ENCODE data around the gene CCR5. TPM values are rescaled to one million over a fixed set of nuclear protein-coding genes. Genes with fewer than 3 reads are reported as not detected.
"Not testable (repeated sequence)": the region's sequence is repeated elsewhere in the genome, so short reads cannot be mapped to it uniquely, and the experiment has no call there.

The CCR5 gene
- under 1 TPM; 0.16 to 0.68 (median 0.45) TPM for polyA plus RNA-seq (ENCODE audit: insufficient read length in 4 of 4)

- no peak for DNase-seq (ENCODE audit: low read depth in 4 of 4, low spot score in 3 of 4)
Observed at GRCh38 chr3:46370839-46371518, at the start of gene CCR5. Gene CCR5 (plus strand): TSS chr3:46370946. CDS start chr3:46372903, 1,957 bp downstream.

- no peak for DNase-seq (ENCODE audit: low read depth in 4 of 4, low spot score in 3 of 4)
Observed at GRCh38 chr3:46321461-46322104, 49.2 kb upstream of the CCR5 start.

- DNase-seq (ENCODE audit: low read depth in 4 of 4, low spot score in 3 of 4) = no peak
Observed at GRCh38 chr3:46324036-46324435, 46.7 kb upstream of the CCR5 start.

DNA sequence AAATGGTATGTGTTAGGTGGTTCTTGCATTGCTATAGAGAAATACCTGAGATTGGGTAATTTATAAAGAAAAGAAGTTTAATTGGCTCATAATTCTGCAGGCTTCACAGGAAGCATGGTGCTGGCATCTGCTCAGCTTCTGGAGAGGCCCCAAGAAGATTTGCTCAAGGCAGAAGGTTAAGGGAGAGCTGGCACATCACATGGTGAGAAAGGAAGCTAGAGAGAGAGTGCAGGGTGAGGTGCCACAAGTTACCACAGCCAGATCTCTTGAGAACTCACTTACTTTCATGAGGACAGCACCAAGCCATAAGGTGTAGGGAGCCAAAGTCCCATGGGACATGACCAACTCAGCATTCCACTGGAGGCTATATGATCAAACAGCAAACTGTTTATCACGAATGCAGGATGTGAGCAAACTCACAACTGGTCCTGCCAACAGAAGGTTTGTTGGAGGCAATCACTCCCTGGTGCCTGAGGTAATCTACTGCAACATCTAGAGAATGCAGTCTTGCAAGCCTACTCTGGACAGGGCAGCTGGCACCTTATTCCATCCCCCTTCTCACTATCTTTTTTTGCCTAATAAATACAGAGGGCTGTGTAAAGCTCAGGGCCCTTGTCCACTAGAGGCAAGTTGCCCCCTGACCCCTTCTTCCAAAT lies 45.0 kb upstream of the CCR5 start:
- DNase-seq (ENCODE audit: low read depth in 4 of 4, low spot score in 3 of 4) = no peak

- DNase-seq (ENCODE audit: low read depth in 4 of 4, low spot score in 3 of 4) = not testable (repeated sequence)
Observed at GRCh38 chr3:46330676-46331075, 40.1 kb upstream of the CCR5 start.

- DNase-seq (ENCODE audit: low read depth in 4 of 4, low spot score in 3 of 4) = no peak
Observed at GRCh38 chr3:46334741-46335478, 35.8 kb upstream of the CCR5 start.

DNA sequence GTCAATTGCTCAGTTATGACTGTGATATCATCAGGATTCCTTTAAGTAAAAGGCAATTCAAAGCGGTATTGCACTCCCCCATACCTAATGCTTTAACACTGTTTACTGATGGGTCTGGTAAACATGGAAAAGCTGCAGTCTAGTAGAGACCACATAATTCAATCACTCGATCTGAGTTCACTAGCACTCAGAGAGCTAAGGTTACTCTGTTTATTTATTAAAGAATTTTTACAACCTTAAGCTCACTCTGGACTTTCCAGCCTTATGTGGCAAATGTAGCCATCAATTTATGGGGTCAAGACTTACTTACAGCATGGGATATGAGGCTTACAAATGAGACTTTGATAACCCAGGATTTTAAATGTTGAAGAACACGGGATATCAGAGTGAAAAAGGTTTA lies 35.2 kb upstream of the CCR5 start:
- no peak for DNase-seq (ENCODE audit: low read depth in 4 of 4, low spot score in 3 of 4)

DNA sequence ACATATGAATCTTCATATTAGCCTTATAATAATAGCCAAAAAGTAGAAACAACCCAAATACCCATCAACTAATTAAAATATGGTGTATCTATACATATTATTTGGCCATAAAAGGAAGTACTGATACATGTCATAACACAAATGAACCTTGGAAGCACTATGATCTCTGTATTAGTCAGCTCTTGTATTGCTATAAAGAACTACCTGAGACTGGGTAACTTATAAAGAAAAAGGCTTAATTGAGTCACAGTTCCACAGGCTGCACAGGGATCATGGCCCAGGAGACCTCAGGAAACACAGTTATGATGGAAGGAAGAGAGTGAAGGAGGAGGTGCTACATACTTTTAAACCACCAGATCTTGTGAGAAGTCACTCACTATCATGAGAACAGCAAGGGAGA lies 32.8 kb upstream of the CCR5 start:
- DNase-seq (ENCODE audit: low read depth in 4 of 4, low spot score in 3 of 4) = no peak

GRCh38 chr3:46338840-46339239 lies 31.9 kb upstream of the CCR5 start:
- no peak for DNase-seq (ENCODE audit: low read depth in 4 of 4, low spot score in 3 of 4)

- DNase-seq (ENCODE audit: low read depth in 4 of 4, low spot score in 3 of 4) = no peak
Observed at GRCh38 chr3:46344476-46344875, 26.3 kb upstream of the CCR5 start.

- no peak for DNase-seq (ENCODE audit: low read depth in 4 of 4, low spot score in 3 of 4)
Observed at GRCh38 chr3:46348823-46349482, 21.8 kb upstream of the CCR5 start.

DNA sequence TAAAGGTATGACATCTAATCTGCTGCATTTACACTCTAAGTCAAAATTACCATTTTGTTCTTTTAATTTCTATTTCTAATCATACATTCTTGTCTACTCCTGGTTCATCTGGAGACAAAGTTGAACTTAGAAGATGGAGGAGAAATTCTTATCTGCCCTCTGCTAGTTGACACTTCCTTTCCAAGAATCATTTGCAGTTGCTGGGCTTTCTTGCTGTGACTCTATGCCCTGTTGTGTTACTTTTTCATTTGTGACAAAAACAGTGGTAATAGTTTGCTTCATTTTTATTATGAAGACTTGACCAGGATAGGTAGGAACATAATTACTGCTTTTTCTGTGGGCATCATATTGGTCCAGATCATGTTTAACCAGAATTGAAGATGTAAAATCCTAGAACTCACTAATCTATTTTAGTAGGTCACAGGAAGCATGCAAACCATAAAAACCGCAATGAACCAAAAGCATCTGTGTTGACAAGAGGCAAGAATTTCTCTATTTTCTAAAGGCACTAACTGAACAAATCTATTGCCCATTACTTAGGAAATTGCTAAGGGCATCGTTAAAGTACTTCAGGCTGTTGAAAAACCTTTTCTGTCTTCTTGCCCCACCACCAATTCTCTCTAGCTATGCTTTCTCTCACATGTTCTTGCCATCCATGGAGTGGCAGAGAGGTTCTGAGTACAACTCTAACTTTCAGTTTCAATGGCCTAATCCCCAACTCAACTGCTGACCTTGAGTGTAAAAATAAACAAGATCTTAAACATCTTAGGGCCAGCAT lies 21.1 kb upstream of the CCR5 start:
- DNase-seq (ENCODE audit: low read depth in 4 of 4, low spot score in 3 of 4) = no peak

GRCh38 chr3:46350262-46350565 lies 20.5 kb upstream of the CCR5 start:
- DNase-seq (ENCODE audit: low read depth in 4 of 4, low spot score in 3 of 4) = no peak

GRCh38 chr3:46351646-46352045 lies 19.1 kb upstream of the CCR5 start:
- DNase-seq (ENCODE audit: low read depth in 4 of 4, low spot score in 3 of 4) = no peak

GRCh38 chr3:46353090-46353489 lies 17.7 kb upstream of the CCR5 start:
- DNase-seq (ENCODE audit: low read depth in 4 of 4, low spot score in 3 of 4) = no peak

DNA sequence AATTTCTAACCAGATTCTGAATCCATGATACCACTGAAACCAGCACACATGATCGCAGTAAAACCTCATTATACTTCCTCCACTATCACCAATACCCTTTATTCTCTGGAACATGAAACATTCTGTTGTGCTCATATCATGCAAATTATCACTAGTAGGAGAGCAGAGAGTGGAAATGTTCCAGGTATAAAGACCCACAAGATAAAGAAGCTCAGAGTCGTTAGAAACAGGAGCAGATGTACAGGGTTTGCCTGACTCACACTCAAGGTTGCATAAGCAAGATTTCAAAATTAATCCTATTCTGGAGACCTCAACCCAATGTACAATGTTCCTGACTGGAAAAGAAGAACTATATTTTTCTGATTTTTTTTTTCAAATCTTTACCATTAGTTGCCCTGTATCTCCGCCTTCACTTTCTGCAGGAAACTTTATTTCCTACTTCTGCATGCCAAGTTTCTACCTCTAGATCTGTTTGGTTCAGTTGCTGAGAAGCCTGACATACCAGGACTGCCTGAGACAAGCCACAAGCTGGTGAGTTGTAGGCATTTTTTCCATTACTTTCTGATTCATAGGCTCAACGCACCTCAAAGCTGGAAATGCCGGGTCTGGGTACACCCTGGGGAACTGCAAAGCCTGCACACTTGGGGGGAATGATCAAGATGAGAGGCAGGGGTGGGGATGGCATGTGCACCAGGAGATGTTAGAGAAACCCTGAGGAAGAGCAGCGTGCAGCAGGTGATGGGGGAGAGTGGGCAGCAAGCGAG lies 16.9 kb upstream of the CCR5 start, which contains the start of gene CCR2:
CCR2 (plus strand) TSS at position 465 of the 764 bp plus-strand sequence. CDS start 3,417 bp downstream, outside the sequence.
- DNase-seq (ENCODE audit: low read depth in 4 of 4, low spot score in 3 of 4) = no peak

DNA sequence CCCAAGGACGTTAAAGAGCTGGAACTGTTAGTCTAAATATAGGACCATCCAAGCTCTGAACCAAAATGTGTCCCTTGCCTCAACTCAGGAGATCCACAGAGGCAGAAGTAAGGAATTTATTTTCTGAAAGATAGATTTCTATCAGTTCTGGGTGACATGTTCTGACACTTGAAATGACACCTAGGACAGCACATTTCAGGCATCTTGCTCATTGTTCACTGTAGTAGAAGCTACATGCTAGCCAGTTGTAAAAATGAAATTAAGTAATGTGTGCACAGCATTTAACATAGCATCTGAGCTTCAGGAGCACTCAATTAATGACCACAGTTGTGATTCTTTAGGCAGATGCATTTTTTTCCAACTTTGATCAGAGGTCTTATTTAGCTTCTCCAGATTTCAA lies 16.3 kb upstream of the CCR5 start:
- DNase-seq (ENCODE audit: low read depth in 4 of 4, low spot score in 3 of 4) = no peak

GRCh38 chr3:46354984-46355383 lies 15.8 kb upstream of the CCR5 start:
- no peak for DNase-seq (ENCODE audit: low read depth in 4 of 4, low spot score in 3 of 4)

DNA sequence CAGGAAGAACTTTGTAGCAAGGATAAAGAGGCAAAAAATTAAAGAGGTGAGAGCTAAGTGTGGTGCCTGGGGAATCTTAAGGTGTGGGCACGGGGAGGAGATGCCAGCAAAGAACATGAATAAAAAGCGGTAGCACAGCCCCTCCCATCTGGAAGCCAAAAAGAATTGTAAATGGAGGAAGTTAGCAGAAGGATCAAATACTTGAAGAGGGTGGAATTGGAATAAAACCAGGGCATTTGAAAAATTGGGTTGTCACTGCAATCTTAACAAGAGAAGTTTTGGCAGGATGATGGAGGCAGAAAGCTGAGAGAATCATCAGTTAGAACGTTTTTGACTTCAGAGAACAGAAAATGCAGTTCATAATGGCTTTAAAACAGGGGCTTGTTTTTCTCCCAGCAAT lies 14.5 kb upstream of the CCR5 start:
- no peak for DNase-seq (ENCODE audit: low read depth in 4 of 4, low spot score in 3 of 4)
